Pancreas (tissue), 10 donors: ENCODE measurements around the gene AIG1. TPM values are rescaled to one million over a fixed set of nuclear protein-coding genes. Genes with fewer than 3 reads are reported as not detected.

ENCODE experiments used
- ATAC-seq, 4 donors: fragments of 200-7000 bp; cut with Tn5 transposase; one replicate each; pipeline versions ENCODE4 v1.8.0 to v1.9.1; 2020; ENCODE audit warnings: mild to moderate bottlenecking in 4 of 4, moderate library complexity in 4 of 4
- DNase-seq, 6 donors: peaks; one replicate each; pipeline ENCODE4 v3.0.0-alpha.2; 2020
- FAIRE-seq: peaks from 2 replicates; lab custom pipeline; 2012; peaks lifted over from hg19 to GRCh38; lab: Jason Lieb, UNC
- H3K27ac ChIP-seq, 4 donors: fragments of 200-600 bp; sonication (generic); 1 replicate in 3 of 4; 2 replicates in 1 of 4; pipeline versions ENCODE4 v1.5.0 to v1.8.0; 2020
- H3K27me3 ChIP-seq, 4 donors: fragments of 200-600 bp; one replicate each; pipeline ENCODE4 v1.8.0; 2021
- H3K36me3 ChIP-seq, 3 donors: fragments of 200-600 bp; sonication (generic) in 1 of 3; one replicate each; pipeline versions ENCODE4 v1.5.0 to v1.8.0; 2020 to 2021
- H3K4me1 ChIP-seq, 3 donors: fragments of 200-600 bp; one replicate each; pipeline ENCODE4 v1.8.0; 2021
- H3K4me3 ChIP-seq, 4 donors: fragments of 200-600 bp; sonication (generic) in 2 of 4; one replicate each; pipeline versions ENCODE4 v1.5.0 to v1.8.0; 2020 to 2021
- H3K9me3 ChIP-seq, 4 donors: fragments of 200-600 bp; one replicate each; pipeline ENCODE4 v1.8.0; 2021
- WGBS, 2 donors: extraction: QIAGEN DNeasy Blood & Tissue Kit; methylation state at CpG; one replicate each; pipeline ENCODE4 v1.1.7; 2013; 5-methylcytosine and 5-hydroxymethylcytosine counted together
- intact Hi-C, 3 donors: fragments of 100-400 bp; cut with DNase I; formaldehyde crosslinking; loops; one replicate each; pipeline versions ENCODE4 v1.11.1 to v1.14.2; 2022
- polyA plus RNA-seq, 2 donors: library from polyadenylated mRNA; stranded (reverse); fragments of 200-250 nt; gene quantifications; one replicate each; pipeline ENCODE4 v1.2.3, GENCODE V29; 2013
- total RNA-seq, 6 donors: library from RNA; stranded (reverse); fragmentation: NEBNext Ultra II Directional in 4 of 6; extraction: Animal tissue kit (Norgen Biotek cat#: 25700) in 4 of 6; gene quantifications; one replicate each; pipeline versions ENCODE4 v1.2.1 to v1.2.4, GENCODE V29; 2021 to 2023
- TF ChIP-seq, protein P1 (sequence below), 4 donors: fragments of 200-600 bp; sonication (generic) in 3 of 4; IDR thresholded peaks; one replicate each; pipeline versions ENCODE4 v1.5.0 to v1.8.0; 2021; ENCODE audit warnings: antibody characterized with exemption in 4 of 4
- donor health status: healthy with polysubstance abuse.
- donor health status: DM: no; HTN: no; CAD: no; lungs with moderate emphysema.
- donor health status: DM: no; HTN: no; CAD: no.
- donor health status: control.
- donor health status: control.
- donor health status: Bipolar disorder and iron deficiency.
- donor health status: DM: yes; HTN: yes; CAD: no.
- donor health status: DM: no; HTN: no; CAD: no.
- donor health status: DM: no; HTN: no; CAD: no.
- donor health status: DM: yes; HTN: yes; CAD: no.

The AIG1 gene
- total and polyA plus RNA-seq, 8 donors, result 8.7 to 28.9 (median 14.9) TPM

DNA sequence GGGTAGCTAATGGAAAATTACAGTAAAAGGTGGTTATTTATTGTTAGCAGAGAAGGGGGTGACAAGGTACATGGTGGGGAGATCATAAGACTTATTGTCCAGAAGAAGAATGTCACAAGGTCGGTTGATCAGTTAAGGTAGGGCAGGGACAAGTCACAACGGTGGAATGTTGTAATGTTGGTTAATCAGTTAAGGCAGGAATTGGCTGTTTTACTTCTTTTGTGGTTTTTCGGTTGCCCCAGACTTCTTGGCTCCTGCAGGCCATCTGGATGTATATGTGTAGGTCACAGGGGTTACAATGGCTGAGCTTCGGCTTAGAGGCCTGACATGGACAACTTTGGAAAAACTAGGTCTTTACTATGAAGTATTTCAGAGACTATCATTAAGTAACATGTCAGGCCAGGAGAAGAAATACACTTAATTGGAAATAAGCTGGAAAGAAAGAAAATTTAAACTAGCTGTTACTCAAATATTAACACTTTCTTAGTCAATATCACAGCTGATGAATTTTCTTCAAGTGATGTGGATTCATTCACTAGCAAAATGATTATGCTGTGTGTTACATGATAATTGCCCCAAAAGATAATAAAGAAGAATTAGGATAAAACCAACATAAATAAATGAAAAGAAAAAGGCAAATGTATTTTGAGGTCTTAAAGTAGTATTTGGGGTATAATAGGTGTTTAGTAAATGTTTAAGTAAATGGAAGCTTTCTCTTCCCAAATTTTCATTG lies 4.4 kb downstream of the AIG1 start:
- DNase-seq (no peak), ATAC-seq (no peak), FAIRE-seq (no peak)
- H3K4me1 ChIP-seq, result peaks cover 0 to 8% (median 0%) of the 10 kb centered on the region in 3 donors
- WGBS, 2 donors, result 54 to 58% methylated on average over 4 of the region's 4 CpGs
- H3K36me3 ChIP-seq, result no peaks in the 10 kb centered on the region
- intact Hi-C loops, result no loop called here
- no peaks in the 10 kb centered on the region for H3K9me3 ChIP-seq
- TF ChIP-seq, protein P1, sequence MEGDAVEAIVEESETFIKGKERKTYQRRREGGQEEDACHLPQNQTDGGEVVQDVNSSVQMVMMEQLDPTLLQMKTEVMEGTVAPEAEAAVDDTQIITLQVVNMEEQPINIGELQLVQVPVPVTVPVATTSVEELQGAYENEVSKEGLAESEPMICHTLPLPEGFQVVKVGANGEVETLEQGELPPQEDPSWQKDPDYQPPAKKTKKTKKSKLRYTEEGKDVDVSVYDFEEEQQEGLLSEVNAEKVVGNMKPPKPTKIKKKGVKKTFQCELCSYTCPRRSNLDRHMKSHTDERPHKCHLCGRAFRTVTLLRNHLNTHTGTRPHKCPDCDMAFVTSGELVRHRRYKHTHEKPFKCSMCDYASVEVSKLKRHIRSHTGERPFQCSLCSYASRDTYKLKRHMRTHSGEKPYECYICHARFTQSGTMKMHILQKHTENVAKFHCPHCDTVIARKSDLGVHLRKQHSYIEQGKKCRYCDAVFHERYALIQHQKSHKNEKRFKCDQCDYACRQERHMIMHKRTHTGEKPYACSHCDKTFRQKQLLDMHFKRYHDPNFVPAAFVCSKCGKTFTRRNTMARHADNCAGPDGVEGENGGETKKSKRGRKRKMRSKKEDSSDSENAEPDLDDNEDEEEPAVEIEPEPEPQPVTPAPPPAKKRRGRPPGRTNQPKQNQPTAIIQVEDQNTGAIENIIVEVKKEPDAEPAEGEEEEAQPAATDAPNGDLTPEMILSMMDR (IDR thresholded peaks at IDR 0.05), result no peak
- H3K27me3 ChIP-seq, result no peaks in the 10 kb centered on the region
- no peak overlapping the region for H3K27ac ChIP-seq
- H3K4me3 ChIP-seq, result no peak overlapping the region

GRCh38 chr6:143068001-143068400 lies 7.3 kb downstream of the AIG1 start:
- Histone ChIP-seq H3K4me3 (no peak overlapping the region), H3K27ac (no peak overlapping the region), H3K27me3 (no peaks in the 10 kb centered on the region), H3K36me3 (no peaks in the 10 kb centered on the region), H3K4me1 (no peaks in the 10 kb centered on the region), H3K9me3 (no peaks in the 10 kb centered on the region)
- 92 to 100% methylated on average over 1 of the region's 1 CpG for WGBS, 2 donors
- no peak for DNase-seq
- no peak for ATAC-seq
- TF ChIP-seq, protein P1 (IDR thresholded peaks at IDR 0.05), result no peak
- intact Hi-C loops, result no loop called here
- FAIRE-seq, result no peak

DNA sequence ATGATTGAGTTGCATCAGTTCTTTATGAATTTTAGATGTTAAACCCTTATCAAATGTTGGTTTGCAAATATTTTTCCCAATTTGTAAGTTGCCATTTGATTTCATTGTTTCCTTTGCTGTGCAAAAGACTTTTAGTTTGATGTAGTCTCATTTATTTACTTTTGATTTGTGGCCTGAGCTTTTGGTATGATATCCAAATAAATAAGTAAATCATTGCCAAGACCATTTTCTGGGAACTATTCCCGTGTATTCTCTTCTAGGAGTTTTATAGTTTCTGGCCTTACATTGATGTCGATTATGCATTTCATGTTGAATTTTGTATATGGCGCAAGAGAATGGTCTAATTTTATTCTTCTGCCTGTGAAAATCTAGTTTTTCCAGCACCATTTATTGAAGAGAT lies 13.4 kb downstream of the AIG1 start:
- Histone ChIP-seq H3K36me3 (no peaks in the 10 kb centered on the region), H3K9me3 (no peaks in the 10 kb centered on the region), H3K4me3 (no peak overlapping the region), H3K27me3 (no peaks in the 10 kb centered on the region), H3K4me1 (no peaks in the 10 kb centered on the region), H3K27ac (no peak overlapping the region)
- DNase-seq (no peak), ATAC-seq (no peak), FAIRE-seq (no peak)
- TF ChIP-seq, protein P1 (IDR thresholded peaks at IDR 0.05), result no peak
- intact Hi-C loops, result no loop called here
- 75 to 80% methylated on average over 3 of the region's 3 CpGs for WGBS, 2 donors

GRCh38 chr6:143074670-143075318 lies 14.1 kb downstream of the AIG1 start:
- Histone ChIP-seq H3K4me1 (no peaks in the 10 kb centered on the region), H3K9me3 (no peaks in the 10 kb centered on the region), H3K27ac (no peak overlapping the region), H3K27me3 (no peaks in the 10 kb centered on the region), H3K36me3 (no peaks in the 10 kb centered on the region), H3K4me3 (no peak overlapping the region)
- FAIRE-seq (no peak), ATAC-seq (no peak), DNase-seq (no peak)
- TF ChIP-seq, protein P1 (IDR thresholded peaks at IDR 0.05), result no peak
- intact Hi-C loops, result no loop called here
- 78 to 79% methylated on average over 3 of the region's 3 CpGs for WGBS, 2 donors
